Panc1 (cell line): ENCODE data around the gene FARP1. TPM values are rescaled to one million over a fixed set of nuclear protein-coding genes. Genes with fewer than 3 reads are reported as not detected.

Experiments
- ATAC-seq: fragments of 200-7000 bp; cut with Tn5 transposase; 2 replicates; pipeline ENCODE4 v1.9.1; 2020; ENCODE audit warnings: mild to moderate bottlenecking, moderate library complexity
- BruUV-seq: library from RNA; stranded (reverse); fragments of 400-500 nt; replicated peaks from 2 replicates; lab custom pipeline; 2021; lab: Mats Ljungman, UMichigan
- CTCF ChIA-PET: fragments of 300-600 bp; sonication (Branson Sonifier 250); formaldehyde crosslinking; loops from one replicate; lab custom pipeline; 2022; ENCODE audit warnings: antibody characterized with exemption; lab: Charles Lee
- POLR2A ChIA-PET: fragments of 300-600 bp; sonication (Branson Sonifier 250); formaldehyde crosslinking; loops from one replicate; lab custom pipeline; 2022; ENCODE audit warnings: antibody characterized with exemption; lab: Charles Lee
- DNase-seq: peaks from one replicate; pipeline ENCODE4 v3.0.0-alpha.2; 2010; ENCODE audit warnings: low read depth, low spot score
- H3K27ac ChIP-seq: 2 replicates; pipeline ENCODE4 v1.5.1; 2011; ENCODE audit warnings: mild to moderate bottlenecking, low read length, inconsistent platforms
- H3K27me3 ChIP-seq: fragments of 200-500 bp; sonication (Bioruptor generic); 2 replicates; pipeline ENCODE4 v1.6.0; 2014; ENCODE audit warnings: low read length, inconsistent platforms; ENCODE audit not compliant: control insufficient read depth, insufficient read depth
- H3K36me3 ChIP-seq: fragments of 200-500 bp; sonication (Bioruptor generic); 2 replicates; pipeline ENCODE4 v1.5.1; 2014; ENCODE audit warnings: inconsistent platforms, mild to moderate bottlenecking, low read length, moderate library complexity; ENCODE audit not compliant: control insufficient read depth, insufficient read depth
- H3K4me1 ChIP-seq: 2 replicates; pipeline ENCODE4 v1.5.1; 2011; ENCODE audit warnings: inconsistent platforms, mild to moderate bottlenecking, low read length, moderate library complexity; ENCODE audit not compliant: control insufficient read depth, insufficient read depth
- H3K4me3 ChIP-seq, 2 experiments: 2 replicates each; pipeline ENCODE4 v1.5.1; 2011 to 2012; ENCODE audit warnings: low read depth in 2 of 2, low read length in 2 of 2, mild to moderate bottlenecking in 2 of 2, inconsistent platforms in 1 of 2, moderate library complexity in 1 of 2
- H3K9me3 ChIP-seq: fragments of 200-500 bp; sonication (Bioruptor generic); 2 replicates; pipeline ENCODE4 v1.5.1; 2014; ENCODE audit warnings: low read depth, mild to moderate bottlenecking, inconsistent platforms, low read length, moderate library complexity; ENCODE audit not compliant: control insufficient read depth, insufficient read depth
- POLR2AphosphoS5 ChIP-seq: IDR thresholded peaks from 2 replicates; pipeline ENCODE4 v1.6.1; 2012; ENCODE audit warnings: mild to moderate bottlenecking, low read depth, low read length, moderate library complexity
- SIN3A ChIP-seq: IDR thresholded peaks from 2 replicates; pipeline ENCODE4 v1.6.1; 2012; ENCODE audit warnings: low read depth, mild to moderate bottlenecking, low read length, moderate library complexity, borderline replicate concordance; ENCODE audit not compliant: insufficient read depth
- TCF7L2 ChIP-seq: IDR thresholded peaks from 2 replicates; pipeline ENCODE4 v1.6.1; 2011; ENCODE audit warnings: mild to moderate bottlenecking, low read depth, low read length, inconsistent platforms
- in situ Hi-C: cut with HindIII; loops from 2 replicates; pipeline ENCODE4 v1.10.0; 2016; ENCODE audit warnings: low sequenced_read_pairs, low pct_unique_long_range_greater_than_20kb
- intact Hi-C: fragments of 100-400 bp; cut with micrococcal nuclease; formaldehyde crosslinking; loops from one replicate; pipeline ENCODE4 v1.10.0; 2022; ENCODE audit not compliant: unreplicated experiment
- total RNA-seq: library from RNA; stranded (reverse); gene quantifications from one replicate; pipeline ENCODE4 v1.2.1, GENCODE V29; 2021; ENCODE audit not compliant: unreplicated experiment
- TF ChIP-seq, protein P1 (sequence below): fragments of 450-650 bp; IDR thresholded peaks from 2 replicates; pipeline ENCODE4 v1.5.1; 2017; ENCODE audit warnings: mild to moderate bottlenecking
- TF ChIP-seq, protein P2 (sequence below), 2 experiments: IDR thresholded peaks; 2 replicates each; pipeline ENCODE4 v1.6.1; 2011 to 2012; ENCODE audit warnings: low read depth in 2 of 2, control low read depth in 1 of 2, low read length in 1 of 2, mild to moderate bottlenecking in 1 of 2, moderate library complexity in 1 of 2; ENCODE audit not compliant: insufficient read depth in 1 of 2

Gene FARP1
- total RNA-seq, 1 experiment from 2014 or later, result 61.9 TPM

DNA sequence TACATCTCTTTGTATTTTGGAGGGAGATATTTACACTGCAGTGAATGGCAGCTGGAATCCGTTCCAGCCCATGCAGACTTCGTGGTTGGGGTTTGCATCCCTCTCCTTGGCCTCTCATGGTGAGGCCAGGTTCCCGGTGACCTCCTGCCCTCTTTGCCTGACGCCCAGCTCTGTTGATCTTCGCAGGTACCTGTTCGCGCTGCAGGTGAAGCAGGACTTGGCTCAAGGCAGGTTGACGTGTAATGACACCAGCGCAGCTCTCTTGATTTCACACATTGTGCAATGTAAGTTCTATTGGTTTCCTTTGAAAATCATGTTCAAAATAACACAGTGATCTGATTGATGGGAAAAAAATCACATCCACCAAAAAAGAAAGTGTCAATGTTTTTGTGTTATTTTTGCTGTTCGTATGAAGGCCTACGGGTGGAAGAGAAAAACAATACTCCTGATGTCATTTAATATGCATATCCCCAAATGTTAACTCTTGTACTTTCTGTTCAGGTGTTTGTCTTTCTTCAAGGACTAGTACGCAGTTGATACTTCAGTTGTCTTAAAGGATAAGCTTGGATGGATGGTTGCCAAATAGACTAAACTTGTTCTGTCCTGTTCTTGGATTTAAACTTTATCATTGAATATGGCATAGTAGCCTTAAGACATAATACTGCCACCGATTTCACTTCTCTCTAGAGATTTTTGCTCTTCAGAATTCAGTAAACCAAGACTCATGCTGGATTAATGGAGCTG, 234.9 kb downstream of the FARP1 start:
- Histone ChIP-seq H3K4me3 (no peak overlapping the region), H3K9me3 (no peaks in the 10 kb centered on the region), H3K27me3 (no peaks in the 10 kb centered on the region), H3K4me1 (no peaks in the 10 kb centered on the region), H3K27ac (no peak overlapping the region), H3K36me3 (no peaks in the 10 kb centered on the region)
- in situ Hi-C loops, result no loop called here
- TF ChIP-seq SIN3A (no peak), POLR2AphosphoS5 (no peak), TCF7L2 (no peak)
- TF ChIP-seq, protein P1, sequence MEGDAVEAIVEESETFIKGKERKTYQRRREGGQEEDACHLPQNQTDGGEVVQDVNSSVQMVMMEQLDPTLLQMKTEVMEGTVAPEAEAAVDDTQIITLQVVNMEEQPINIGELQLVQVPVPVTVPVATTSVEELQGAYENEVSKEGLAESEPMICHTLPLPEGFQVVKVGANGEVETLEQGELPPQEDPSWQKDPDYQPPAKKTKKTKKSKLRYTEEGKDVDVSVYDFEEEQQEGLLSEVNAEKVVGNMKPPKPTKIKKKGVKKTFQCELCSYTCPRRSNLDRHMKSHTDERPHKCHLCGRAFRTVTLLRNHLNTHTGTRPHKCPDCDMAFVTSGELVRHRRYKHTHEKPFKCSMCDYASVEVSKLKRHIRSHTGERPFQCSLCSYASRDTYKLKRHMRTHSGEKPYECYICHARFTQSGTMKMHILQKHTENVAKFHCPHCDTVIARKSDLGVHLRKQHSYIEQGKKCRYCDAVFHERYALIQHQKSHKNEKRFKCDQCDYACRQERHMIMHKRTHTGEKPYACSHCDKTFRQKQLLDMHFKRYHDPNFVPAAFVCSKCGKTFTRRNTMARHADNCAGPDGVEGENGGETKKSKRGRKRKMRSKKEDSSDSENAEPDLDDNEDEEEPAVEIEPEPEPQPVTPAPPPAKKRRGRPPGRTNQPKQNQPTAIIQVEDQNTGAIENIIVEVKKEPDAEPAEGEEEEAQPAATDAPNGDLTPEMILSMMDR, result no peak
- TF ChIP-seq, protein P2, sequence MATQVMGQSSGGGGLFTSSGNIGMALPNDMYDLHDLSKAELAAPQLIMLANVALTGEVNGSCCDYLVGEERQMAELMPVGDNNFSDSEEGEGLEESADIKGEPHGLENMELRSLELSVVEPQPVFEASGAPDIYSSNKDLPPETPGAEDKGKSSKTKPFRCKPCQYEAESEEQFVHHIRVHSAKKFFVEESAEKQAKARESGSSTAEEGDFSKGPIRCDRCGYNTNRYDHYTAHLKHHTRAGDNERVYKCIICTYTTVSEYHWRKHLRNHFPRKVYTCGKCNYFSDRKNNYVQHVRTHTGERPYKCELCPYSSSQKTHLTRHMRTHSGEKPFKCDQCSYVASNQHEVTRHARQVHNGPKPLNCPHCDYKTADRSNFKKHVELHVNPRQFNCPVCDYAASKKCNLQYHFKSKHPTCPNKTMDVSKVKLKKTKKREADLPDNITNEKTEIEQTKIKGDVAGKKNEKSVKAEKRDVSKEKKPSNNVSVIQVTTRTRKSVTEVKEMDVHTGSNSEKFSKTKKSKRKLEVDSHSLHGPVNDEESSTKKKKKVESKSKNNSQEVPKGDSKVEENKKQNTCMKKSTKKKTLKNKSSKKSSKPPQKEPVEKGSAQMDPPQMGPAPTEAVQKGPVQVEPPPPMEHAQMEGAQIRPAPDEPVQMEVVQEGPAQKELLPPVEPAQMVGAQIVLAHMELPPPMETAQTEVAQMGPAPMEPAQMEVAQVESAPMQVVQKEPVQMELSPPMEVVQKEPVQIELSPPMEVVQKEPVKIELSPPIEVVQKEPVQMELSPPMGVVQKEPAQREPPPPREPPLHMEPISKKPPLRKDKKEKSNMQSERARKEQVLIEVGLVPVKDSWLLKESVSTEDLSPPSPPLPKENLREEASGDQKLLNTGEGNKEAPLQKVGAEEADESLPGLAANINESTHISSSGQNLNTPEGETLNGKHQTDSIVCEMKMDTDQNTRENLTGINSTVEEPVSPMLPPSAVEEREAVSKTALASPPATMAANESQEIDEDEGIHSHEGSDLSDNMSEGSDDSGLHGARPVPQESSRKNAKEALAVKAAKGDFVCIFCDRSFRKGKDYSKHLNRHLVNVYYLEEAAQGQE (IDR thresholded peaks at IDR 0.05; ENCODE audit: insufficient read depth in 1 of 2, low read depth in 2 of 2, low read length in 1 of 2), result no peak
- no peak for DNase-seq
- no TSS peak for BruUV-seq
- CTCF ChIA-PET, result no interaction called here
- POLR2A ChIA-PET, result no interaction called here
- no peak for ATAC-seq
- intact Hi-C loops, result no loop called here

DNA sequence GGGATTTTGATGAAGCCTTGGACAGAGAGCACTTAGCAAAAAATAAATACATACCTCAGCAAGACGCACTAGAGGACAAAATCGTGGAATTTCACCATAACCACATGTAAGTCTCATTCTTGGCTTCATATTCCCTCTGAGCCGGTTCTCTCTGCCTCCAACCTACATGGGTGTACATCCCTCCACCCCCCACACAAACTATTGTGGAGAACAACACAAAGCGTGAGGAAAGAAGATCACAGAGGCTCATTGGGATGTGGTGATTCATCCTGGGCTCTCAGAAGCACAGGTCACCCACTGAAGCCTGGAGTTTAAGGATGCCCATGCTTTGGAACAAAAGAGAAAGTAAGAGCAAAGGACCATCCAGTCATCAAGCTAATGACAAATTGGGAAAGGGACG, 241.8 kb downstream of the FARP1 start:
- no peaks in the 10 kb centered on the region for H3K27me3 ChIP-seq
- intact Hi-C loops (no loop called here), in situ Hi-C loops (no loop called here)
- ATAC-seq (no peak), DNase-seq (no peak)
- TF ChIP-seq, protein P2 (IDR thresholded peaks at IDR 0.05; ENCODE audit: insufficient read depth in 1 of 2, low read depth in 2 of 2, low read length in 1 of 2), result no peak
- no peak for TF ChIP-seq POLR2AphosphoS5
- no peak for TF ChIP-seq TCF7L2
- no peak for TF ChIP-seq SIN3A
- TF ChIP-seq, protein P1, result no peak
- no TSS peak for BruUV-seq
- no peaks in the 10 kb centered on the region for H3K9me3 ChIP-seq
- H3K4me1 ChIP-seq, result no peaks in the 10 kb centered on the region
- H3K27ac ChIP-seq, result no peak overlapping the region
- H3K36me3 ChIP-seq, result no peaks in the 10 kb centered on the region
- ChIA-PET POLR2A (no interaction called here), CTCF (no interaction called here)
- no peak overlapping the region for H3K4me3 ChIP-seq
